Stomach (tissue), 4 donors: ENCODE data around the gene C2CD2.
A peak's percentile ranks its signal among the peaks of the same experiment; 100 is the strongest.

ENCODE experiments used
- EP300 ChIP-seq: sonication (generic); formaldehyde crosslinking; IDR thresholded peaks from one replicate; pipeline ENCODE4 v1.6.1; 2017; ENCODE audit warnings: antibody characterized with exemption
- POLR2A ChIP-seq, 4 donors: fragments of 450-650 bp; IDR thresholded peaks; one replicate each; pipeline ENCODE4 v1.6.1; 2016; ENCODE audit warnings: antibody characterized with exemption in 4 of 4, control low read depth in 2 of 4, mild to moderate bottlenecking in 1 of 4, moderate library complexity in 1 of 4
- POLR2AphosphoS5 ChIP-seq, 3 donors: sonication (generic); formaldehyde crosslinking; IDR thresholded peaks; one replicate each; pipeline ENCODE4 v1.6.1; 2016; ENCODE audit warnings: antibody characterized with exemption in 3 of 3
- TF ChIP-seq, protein P1 (sequence below), 7 experiments: fragments of 450-650 bp in 4 of 7; fragments of 200-600 bp in 3 of 7; sonication (generic) in 3 of 7; IDR thresholded peaks; one replicate each; pipeline ENCODE4 v1.5.1; 2016 to 2019; ENCODE audit warnings: antibody characterized with exemption in 7 of 7, control low read depth in 2 of 7, mild to moderate bottlenecking in 1 of 7

- TF ChIP-seq, protein P1, sequence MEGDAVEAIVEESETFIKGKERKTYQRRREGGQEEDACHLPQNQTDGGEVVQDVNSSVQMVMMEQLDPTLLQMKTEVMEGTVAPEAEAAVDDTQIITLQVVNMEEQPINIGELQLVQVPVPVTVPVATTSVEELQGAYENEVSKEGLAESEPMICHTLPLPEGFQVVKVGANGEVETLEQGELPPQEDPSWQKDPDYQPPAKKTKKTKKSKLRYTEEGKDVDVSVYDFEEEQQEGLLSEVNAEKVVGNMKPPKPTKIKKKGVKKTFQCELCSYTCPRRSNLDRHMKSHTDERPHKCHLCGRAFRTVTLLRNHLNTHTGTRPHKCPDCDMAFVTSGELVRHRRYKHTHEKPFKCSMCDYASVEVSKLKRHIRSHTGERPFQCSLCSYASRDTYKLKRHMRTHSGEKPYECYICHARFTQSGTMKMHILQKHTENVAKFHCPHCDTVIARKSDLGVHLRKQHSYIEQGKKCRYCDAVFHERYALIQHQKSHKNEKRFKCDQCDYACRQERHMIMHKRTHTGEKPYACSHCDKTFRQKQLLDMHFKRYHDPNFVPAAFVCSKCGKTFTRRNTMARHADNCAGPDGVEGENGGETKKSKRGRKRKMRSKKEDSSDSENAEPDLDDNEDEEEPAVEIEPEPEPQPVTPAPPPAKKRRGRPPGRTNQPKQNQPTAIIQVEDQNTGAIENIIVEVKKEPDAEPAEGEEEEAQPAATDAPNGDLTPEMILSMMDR (IDR thresholded peaks at IDR 0.05) = peak in 1 of 7 experiments; percentile 11
- TF ChIP-seq POLR2A (IDR thresholded peaks at IDR 0.05) (no peak), POLR2AphosphoS5 (IDR thresholded peaks at IDR 0.05) (no peak), EP300 (no peak)
These were observed 95.1 kb downstream of the C2CD2 start for GRCh38 chr21:41858466-41859296.
